ENCODE results near the gene MAB21L4. TPM values are rescaled to one million over a fixed set of nuclear protein-coding genes. Genes with fewer than 3 reads are reported as not detected.

The MAB21L4 gene
- polyA plus RNA-seq, 1 of the 3 experiments (the other 2 are of a cell fraction): not detected

DNA sequence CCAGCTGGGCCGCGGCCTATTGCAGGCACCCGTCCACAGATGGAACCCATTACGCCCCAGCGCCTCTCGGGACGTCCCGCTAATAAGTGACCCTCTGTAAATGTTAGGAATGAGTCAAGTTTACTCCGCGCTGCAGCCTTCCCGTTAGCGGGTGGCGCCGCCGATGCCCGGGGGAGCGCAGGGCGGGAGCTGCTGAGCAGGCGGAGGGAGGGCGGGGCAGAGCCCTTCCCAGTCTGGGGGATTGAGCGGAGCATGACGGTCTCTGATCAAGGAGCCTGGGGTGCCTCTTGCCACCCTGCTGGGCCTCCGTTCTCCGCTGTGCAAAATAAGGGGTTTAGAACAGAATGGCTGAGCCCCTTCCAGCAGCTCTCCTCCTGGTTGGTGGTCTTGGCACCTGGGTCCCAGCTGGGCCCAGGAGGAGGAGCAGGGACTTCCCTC, 20.6 kb upstream of the MAB21L4 start:
- WGBS (ENCODE audit: low lambda C conversion rate): 0% methylated on average over 6 of the region's 24 CpGs
- H3K4me1 ChIP-seq (ENCODE audit: control insufficient read depth in 1 of 2, insufficient read depth in 2 of 2, low read depth in 1 of 2, low read length in 1 of 2): peaks cover 5 to 45% of the 10 kb centered on the region in 2 experiments; a peak in 2 of 4 replicates
- no peak overlapping the region for H3K9ac ChIP-seq
- TF ChIP-seq, protein P1, sequence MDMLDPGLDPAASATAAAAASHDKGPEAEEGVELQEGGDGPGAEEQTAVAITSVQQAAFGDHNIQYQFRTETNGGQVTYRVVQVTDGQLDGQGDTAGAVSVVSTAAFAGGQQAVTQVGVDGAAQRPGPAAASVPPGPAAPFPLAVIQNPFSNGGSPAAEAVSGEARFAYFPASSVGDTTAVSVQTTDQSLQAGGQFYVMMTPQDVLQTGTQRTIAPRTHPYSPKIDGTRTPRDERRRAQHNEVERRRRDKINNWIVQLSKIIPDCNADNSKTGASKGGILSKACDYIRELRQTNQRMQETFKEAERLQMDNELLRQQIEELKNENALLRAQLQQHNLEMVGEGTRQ (IDR thresholded peaks at IDR 0.05; ENCODE audit: borderline replicate concordance, low read depth, low read length): no peak
- TF ChIP-seq EP300 (IDR thresholded peaks at IDR 0.05; ENCODE audit: borderline replicate concordance in 1 of 2, low read depth in 1 of 2, low read length in 1 of 2) (peak in 1 of 2 experiments; percentile 46; a peak in 1 of 4 replicates), FOXJ3 (CRISPR knock-in tag; IDR thresholded peaks at IDR 0.05) (no peak), JUND (IDR thresholded peaks at IDR 0.05) (no peak; the same call in 1 of the 2 replicates), EZH2phosphoT487 (IDR thresholded peaks at IDR 0.05; ENCODE audit: borderline replicate concordance, low read depth) (no peak), NFIC (IDR thresholded peaks at IDR 0.05; ENCODE audit: borderline replicate concordance) (no peak; the same call in 1 of the 2 replicates), GABPA (IDR thresholded peaks at IDR 0.05; ENCODE audit: low read depth) (no peak), MXI1 (IDR thresholded peaks at IDR 0.05; ENCODE audit: low read depth, low read length) (no peak), TAF1 (IDR thresholded peaks at IDR 0.05; ENCODE audit: borderline replicate concordance, low read depth, low read length) (no peak), TEAD4 (IDR thresholded peaks at IDR 0.05; ENCODE audit: borderline replicate concordance, insufficient read depth) (no peak), RXRA (IDR thresholded peaks at IDR 0.05; ENCODE audit: borderline replicate concordance, low read depth) (no peak), NRF1 (IDR thresholded peaks at IDR 0.05; ENCODE audit: low read depth, low read length) (no peak), FOSL2 (IDR thresholded peaks at IDR 0.05; ENCODE audit: borderline replicate concordance, low read depth) (peak; percentile 36; the same call in 1 of the 2 replicates), RAD21 (IDR thresholded peaks at IDR 0.05; ENCODE audit: low read length) (no peak), SMC3 (IDR thresholded peaks at IDR 0.05; ENCODE audit: low read depth, low read length) (no peak), YY1 (IDR thresholded peaks at IDR 0.05; ENCODE audit: low read depth) (no peak), FOXM1 (IDR thresholded peaks at IDR 0.05; ENCODE audit: low read depth) (no peak), TCF12 (IDR thresholded peaks at IDR 0.05) (peak; percentile 88), GATA2 (CRISPR knock-in tag; IDR thresholded peaks at IDR 0.05) (no peak), RCOR1 (IDR thresholded peaks at IDR 0.05; ENCODE audit: low read length) (no peak; the same call in 1 of the 2 replicates)
- TF ChIP-seq, protein P2, sequence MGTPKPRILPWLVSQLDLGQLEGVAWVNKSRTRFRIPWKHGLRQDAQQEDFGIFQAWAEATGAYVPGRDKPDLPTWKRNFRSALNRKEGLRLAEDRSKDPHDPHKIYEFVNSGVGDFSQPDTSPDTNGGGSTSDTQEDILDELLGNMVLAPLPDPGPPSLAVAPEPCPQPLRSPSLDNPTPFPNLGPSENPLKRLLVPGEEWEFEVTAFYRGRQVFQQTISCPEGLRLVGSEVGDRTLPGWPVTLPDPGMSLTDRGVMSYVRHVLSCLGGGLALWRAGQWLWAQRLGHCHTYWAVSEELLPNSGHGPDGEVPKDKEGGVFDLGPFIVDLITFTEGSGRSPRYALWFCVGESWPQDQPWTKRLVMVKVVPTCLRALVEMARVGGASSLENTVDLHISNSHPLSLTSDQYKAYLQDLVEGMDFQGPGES (IDR thresholded peaks at IDR 0.05; ENCODE audit: low read depth, low read length): no peak
- TF ChIP-seq, protein P3, sequence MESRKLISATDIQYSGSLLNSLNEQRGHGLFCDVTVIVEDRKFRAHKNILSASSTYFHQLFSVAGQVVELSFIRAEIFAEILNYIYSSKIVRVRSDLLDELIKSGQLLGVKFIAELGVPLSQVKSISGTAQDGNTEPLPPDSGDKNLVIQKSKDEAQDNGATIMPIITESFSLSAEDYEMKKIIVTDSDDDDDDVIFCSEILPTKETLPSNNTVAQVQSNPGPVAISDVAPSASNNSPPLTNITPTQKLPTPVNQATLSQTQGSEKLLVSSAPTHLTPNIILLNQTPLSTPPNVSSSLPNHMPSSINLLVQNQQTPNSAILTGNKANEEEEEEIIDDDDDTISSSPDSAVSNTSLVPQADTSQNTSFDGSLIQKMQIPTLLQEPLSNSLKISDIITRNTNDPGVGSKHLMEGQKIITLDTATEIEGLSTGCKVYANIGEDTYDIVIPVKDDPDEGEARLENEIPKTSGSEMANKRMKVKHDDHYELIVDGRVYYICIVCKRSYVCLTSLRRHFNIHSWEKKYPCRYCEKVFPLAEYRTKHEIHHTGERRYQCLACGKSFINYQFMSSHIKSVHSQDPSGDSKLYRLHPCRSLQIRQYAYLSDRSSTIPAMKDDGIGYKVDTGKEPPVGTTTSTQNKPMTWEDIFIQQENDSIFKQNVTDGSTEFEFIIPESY (IDR thresholded peaks at IDR 0.05; ENCODE audit: borderline replicate concordance, low read depth): no peak
- TF ChIP-seq, protein P4, sequence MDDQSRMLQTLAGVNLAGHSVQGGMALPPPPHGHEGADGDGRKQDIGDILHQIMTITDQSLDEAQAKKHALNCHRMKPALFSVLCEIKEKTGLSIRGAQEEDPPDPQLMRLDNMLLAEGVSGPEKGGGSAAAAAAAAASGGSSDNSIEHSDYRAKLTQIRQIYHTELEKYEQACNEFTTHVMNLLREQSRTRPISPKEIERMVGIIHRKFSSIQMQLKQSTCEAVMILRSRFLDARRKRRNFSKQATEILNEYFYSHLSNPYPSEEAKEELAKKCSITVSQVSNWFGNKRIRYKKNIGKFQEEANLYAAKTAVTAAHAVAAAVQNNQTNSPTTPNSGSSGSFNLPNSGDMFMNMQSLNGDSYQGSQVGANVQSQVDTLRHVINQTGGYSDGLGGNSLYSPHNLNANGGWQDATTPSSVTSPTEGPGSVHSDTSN (IDR thresholded peaks at IDR 0.05): 0 out of 2 replicates have a peak, but pooled peaks have one; percentile 3
- TF ChIP-seq, protein P5, sequence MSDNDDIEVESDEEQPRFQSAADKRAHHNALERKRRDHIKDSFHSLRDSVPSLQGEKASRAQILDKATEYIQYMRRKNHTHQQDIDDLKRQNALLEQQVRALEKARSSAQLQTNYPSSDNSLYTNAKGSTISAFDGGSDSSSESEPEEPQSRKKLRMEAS (IDR thresholded peaks at IDR 0.05; ENCODE audit: low read depth): no peak
- TF ChIP-seq, protein P6, sequence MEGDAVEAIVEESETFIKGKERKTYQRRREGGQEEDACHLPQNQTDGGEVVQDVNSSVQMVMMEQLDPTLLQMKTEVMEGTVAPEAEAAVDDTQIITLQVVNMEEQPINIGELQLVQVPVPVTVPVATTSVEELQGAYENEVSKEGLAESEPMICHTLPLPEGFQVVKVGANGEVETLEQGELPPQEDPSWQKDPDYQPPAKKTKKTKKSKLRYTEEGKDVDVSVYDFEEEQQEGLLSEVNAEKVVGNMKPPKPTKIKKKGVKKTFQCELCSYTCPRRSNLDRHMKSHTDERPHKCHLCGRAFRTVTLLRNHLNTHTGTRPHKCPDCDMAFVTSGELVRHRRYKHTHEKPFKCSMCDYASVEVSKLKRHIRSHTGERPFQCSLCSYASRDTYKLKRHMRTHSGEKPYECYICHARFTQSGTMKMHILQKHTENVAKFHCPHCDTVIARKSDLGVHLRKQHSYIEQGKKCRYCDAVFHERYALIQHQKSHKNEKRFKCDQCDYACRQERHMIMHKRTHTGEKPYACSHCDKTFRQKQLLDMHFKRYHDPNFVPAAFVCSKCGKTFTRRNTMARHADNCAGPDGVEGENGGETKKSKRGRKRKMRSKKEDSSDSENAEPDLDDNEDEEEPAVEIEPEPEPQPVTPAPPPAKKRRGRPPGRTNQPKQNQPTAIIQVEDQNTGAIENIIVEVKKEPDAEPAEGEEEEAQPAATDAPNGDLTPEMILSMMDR (IDR thresholded peaks at IDR 0.05): no peak
- H4K20me1 ChIP-seq (ENCODE audit: insufficient read depth): no peaks in the 10 kb centered on the region
- no peak overlapping the region; a peak in 1 of 4 replicates for H3K4me3 ChIP-seq (ENCODE audit: low read depth in 2 of 2, low read length in 1 of 2)
- no peaks in the 10 kb centered on the region for H3K36me3 ChIP-seq (replicated peaks in 1 of 2; ENCODE audit: control insufficient read depth in 1 of 2, insufficient read depth in 2 of 2, low read length in 1 of 2)
- H3K79me2 ChIP-seq (ENCODE audit: insufficient read depth): no peaks in the 10 kb centered on the region
- H3K27ac ChIP-seq (ENCODE audit: low read depth in 2 of 2, low read length in 1 of 2): no peak overlapping the region; a peak in 1 of 4 replicates
- CTCF ChIA-PET: interaction anchor here (1.2 to 3.1 kb wide), 5 partner anchors 11 to 162 kb away, joined by 4 to 15 read pairs (median 6); no protein-coding TSS in a partner anchor
- POLR2A ChIA-PET: no interaction called here
- H3K4me2 ChIP-seq: peak overlapping the region; percentile 62; the same call in 1 of the 2 replicates
- H3F3A ChIP-seq (replicated peaks; ENCODE audit: insufficient read depth): no peaks in the 10 kb centered on the region
- H3K9me2 ChIP-seq: no peaks in the 10 kb centered on the region
- H2AFZ ChIP-seq (ENCODE audit: low read depth): no peak overlapping the region
- no peaks in the 10 kb centered on the region for H3K9me3 ChIP-seq
- DNase-seq: peak; percentile 88
- H3K27me3 ChIP-seq (ENCODE audit: insufficient read depth): no peaks in the 10 kb centered on the region
